DMS153 treated with DMSO at 0.1 percent for 48 hours (cell line): ENCODE results near the gene HOXC10.
A peak's percentile ranks its signal among the peaks of the same experiment; 100 is the strongest.

Experiments
- DNase-seq: peaks from one replicate; lab custom pipeline; 2025; ENCODE audit not compliant: unreplicated experiment; lab: John Stamatoyannopoulos, UW

The HOXC10 gene

GRCh38 chr12:54015018-54015931, 30.3 kb downstream of the HOXC10 start:
- no peak for DNase-seq

DNA sequence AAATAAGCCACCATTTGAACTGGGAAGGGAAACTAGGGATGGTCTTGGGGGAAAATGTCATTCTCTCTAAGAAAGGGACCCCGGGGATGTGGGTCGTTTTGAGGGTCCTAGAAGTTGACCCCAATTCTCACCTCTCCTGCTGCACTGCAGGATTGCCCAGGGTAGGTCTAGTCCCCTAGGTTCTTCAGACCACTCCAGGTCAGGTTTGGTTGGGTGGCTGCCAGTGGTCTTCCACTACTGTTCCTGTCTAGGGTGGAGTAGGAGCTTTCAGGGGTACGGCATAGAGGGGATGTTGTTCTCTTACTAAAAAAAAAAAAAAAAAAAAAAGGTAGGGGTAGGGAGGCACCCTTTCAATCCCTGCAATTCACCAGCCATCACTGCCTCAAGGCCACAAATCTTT, 31.1 kb downstream of the HOXC10 start:
- no peak for DNase-seq

DNA sequence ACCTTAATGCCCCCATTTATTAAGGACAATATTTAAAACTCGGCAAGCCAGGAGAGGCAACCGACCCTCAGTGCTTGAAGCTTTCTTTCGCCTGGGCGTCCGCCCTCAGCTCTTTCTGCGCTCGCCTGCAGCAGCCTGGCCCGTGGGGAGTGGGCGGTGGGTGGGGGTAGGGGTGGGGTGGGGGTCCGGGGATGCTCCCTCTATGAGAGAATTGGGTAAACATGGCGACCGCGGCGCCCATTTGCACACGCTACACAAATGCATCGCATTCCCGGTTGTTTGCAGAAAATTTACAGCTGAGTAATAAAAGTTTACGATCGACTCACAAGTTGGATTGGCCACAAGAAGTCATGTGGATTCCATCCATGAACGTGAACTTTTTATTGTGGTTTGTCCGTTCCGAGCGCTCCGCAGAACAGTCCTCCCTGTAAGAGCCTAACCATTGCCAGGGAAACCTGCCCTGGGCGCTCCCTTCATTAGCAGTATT, 31.6 kb downstream of the HOXC10 start:
- DNase-seq, result no peak

GRCh38 chr12:54017027-54017788, 32.3 kb downstream of the HOXC10 start:
- peak; percentile 65 for DNase-seq

DNA sequence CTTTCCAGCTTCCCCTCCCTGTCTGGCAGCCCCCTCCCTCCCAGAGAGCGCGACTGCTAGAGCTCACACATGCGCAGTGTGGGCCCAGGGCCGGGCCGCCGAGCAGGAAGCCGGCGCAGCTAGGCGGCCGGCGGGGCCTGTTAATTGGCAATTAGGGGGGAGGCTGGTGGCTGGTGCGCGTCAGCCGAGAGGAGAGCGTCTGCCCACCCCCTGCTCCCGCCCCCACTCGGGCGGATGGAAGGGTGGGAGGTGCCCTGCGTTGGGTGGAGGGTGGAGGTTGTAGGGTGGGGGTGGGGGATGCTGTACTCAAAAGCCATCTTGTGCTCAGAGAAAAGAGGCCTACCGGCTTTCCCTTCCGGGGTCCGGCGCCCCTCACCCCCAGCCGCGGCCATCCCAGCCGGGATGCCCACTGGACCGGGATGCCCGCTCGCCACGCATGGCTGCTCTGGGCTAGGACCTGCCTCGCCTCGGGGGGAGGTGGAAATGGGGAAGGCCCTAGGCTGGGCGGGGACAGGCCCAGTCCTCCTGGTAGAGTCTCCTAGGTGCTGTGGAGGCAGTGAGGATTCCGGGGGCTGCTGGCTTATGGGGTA, 33.0 kb downstream of the HOXC10 start:
- peak; percentile 65 for DNase-seq

GRCh38 chr12:54018468-54018984, 33.6 kb downstream of the HOXC10 start:
- no peak for DNase-seq

DNA sequence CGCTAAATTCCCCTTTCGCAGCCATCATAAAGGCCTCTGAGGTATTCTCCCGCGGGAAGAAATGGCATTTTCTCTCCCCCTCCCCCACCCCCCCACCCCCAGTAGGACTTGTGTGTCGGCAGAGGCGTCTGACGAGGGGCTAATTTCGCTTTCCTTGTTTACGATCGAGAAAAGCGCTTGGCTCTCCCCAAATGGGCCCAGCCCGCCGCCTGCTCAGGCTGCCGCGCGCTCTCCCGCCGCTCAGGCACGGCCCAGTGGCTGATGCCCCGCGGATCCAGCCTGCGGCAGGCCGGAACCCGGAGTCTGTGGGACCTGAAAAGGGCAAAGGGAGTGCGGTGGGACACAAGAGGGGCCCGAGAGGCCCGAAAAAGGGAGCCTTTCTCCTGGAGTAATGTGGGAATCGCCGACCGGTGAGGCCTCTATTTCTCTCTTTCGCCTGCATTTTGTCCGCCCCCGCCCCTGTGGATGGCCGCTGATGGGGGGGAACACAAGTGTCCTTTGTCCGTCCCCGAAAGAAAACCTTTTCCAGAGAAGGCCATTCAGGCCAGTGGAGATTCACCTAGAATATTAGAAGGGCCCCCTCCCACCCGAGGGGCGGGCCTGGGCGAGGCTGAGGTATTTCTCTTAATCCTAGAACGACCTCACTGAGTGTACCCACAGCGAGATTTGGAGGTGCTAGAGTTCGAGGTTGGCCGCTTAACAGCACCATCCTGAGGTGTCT, 34.3 kb downstream of the HOXC10 start:
- DNase-seq, result no peak

DNA sequence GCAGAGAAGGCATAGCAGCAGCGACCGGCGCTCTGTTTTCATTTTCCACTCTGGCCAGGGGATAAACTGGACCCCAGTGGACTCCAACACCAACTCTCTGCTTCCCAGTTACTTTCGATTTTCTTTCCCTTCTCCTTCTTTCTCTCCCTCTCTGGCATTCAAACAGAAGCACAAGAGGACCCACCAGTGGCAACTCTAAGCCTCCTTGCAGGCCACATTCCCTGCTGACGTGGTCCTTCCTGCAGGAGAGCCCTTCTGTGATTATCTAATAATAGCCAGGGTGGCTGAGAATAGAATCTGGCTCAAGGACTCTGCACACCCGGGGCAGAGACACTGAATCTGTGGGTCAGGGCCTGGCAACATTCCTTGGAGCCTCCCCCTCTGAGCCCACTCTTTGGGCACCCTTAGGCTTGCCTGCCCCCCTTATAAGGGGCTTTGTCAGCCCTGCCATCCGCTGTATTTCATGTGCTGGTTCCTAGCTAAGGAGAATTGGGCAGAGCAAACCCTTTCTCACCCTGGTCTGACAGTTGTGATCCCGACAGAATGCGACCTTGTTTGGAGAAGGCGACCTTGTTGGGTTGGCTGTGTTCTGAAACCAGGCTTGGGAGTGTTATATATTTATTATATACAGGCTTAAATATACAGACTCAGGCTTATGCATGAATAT, 35.1 kb downstream of the HOXC10 start:
- DNase-seq, result no peak

DNA sequence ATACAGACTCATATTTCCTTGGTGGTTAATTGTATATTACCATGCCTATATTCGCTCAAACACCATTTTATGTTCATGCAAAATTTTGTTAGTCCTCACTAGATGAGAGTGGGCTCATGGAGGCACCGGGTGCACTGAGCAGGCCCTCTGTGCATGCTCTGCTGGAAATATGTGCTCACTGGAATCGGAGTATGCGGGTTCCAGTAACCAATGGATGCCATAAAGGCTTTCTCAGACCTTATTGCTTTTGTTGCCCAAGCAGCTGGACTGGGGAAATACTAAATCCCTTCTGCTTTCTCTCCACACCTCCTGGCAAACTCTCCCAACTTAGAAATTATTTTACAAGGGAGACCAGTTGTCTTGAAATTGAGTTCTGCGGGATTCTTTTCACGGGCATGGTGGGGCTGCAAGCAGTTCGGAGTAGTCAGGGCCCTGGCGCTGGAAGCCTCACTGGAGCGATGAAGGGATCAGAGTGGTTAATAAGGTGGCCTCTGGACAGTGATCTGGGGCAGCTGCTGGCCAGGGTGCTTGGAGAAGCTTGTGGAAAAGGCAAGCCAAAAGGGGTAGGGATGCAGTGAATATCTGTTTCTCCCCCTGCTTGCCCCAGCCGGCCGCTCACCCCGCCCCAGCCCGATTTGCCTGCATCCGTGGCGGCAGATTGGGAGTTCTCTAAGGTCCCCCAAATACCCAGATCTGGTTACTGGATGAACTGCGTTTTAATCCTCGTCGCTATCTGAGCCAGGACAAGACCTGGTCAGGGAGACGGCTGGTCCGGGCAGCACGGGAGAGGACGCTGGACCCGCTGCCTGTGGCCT, 35.9 kb downstream of the HOXC10 start:
- no peak for DNase-seq

DNA sequence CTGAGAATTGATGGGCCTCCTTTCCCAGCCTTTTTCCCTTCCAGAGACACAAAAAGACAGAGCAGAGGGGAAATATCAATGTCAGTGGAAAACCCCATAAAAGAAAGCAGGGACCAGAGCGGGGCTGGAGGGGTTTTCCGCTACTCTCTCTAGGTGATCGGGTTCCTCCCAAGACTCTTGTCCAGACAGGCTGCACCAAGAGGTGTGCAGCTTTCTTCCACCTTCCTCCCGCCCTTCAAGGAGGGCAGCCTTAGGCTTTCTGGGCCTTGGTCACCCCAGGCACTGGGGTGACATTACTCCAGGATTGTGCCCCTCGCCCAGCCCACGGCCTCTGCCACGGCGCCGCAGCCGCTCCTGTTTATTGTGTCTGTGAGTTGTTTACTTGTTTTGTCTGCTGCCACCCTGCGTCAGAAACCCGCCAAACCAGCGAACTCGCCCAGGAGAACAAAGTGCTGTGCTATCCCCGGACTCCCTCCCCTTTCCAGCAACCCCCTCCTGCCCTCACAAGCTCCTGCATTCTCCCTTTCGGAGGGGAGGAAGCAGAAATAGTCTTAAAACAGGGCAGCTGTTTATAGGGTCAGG, 36.6 kb downstream of the HOXC10 start:
- DNase-seq, result no peak

- no peak for DNase-seq
Measured at GRCh38 chr12:54022960-54023884, 38.3 kb downstream of the HOXC10 start.

GRCh38 chr12:54024127-54024526, 39.2 kb downstream of the HOXC10 start:
- DNase-seq, result no peak

- DNase-seq, result no peak
Measured at GRCh38 chr12:54024581-54025305, 39.8 kb downstream of the HOXC10 start.

DNA sequence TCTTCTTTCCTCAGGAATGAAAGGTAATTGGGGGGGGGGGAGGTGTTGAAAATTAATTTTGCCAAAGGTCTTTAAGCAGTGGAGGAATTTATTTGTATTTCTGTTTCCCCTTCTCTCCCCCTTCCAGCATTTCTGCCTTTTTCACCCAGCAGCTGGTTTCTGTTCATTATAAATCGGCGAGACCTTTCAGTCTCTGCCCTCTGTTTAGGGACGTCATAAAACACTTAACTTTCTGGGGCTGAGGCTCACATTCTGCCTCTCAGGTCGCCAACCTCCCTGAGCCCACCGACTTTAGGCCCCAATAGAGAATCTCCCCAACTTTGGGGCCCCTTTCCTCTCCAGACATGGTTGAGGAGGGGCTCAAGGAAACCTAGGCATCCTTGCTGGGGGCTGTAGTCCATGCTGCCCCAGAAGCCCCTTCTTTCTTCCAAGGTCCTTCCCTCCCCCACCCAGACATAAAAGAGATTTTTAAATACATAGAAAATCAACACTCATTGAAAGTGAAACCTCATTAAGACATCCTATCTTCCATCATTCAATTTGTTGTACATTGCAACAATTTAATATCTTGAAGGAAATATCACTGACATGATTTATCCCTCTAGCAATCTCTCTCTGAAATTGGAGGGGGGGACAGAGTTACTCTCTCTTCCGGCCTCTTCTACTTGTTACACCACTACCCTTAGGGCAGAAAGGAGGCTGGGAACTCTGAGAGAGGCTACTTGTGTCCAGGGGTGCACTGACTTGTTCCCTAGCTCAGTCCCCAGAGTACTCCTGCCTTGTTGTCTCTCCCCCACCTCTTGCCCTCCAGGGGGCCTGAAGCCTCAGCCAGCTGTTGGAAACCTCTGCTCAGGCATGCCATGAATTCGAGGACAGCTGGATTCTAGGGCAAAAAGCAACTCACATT, 40.8 kb downstream of the HOXC10 start:
- DNase-seq, result no peak

GRCh38 chr12:54026640-54027441, 41.9 kb downstream of the HOXC10 start:
- DNase-seq, result no peak

DNA sequence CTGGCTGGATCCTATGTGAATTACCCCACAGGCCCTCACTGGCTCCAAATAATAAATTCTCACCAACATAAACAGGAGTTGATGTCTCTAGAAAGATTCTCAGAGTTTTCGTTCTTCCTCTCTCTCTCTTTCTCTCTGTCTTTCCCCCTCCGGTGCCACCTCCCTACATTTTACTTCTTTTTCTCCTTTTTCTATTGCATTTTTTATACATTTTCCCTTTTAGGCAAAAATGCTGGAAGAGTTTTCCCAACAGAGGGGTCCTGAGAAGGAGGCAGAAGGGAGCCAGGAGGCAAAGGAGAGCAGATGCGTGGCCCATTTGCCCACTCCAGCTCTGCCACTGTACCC, 42.5 kb downstream of the HOXC10 start:
- no peak for DNase-seq
